Stimulated activated CD8-positive, alpha-beta memory T cell treated with anti-CD3 and anti-CD28 coated beads, Interleukin-2, amount 100 ng/mL, for 1 hour (primary cell): Measurements from ENCODE around the gene LYPD4.
"Not testable (repeated sequence)": the region's sequence is repeated elsewhere in the genome, so short reads cannot be mapped to it uniquely, and the experiment has no call there.

ENCODE experiments used
- DNase-seq, 2 donors: peaks; one replicate each; pipeline ENCODE4 v3.0.0-alpha.2; 2020; ENCODE audit warnings: low read depth in 2 of 2

Gene LYPD4

GRCh38 chr19:41844601-41845000, at the start of gene LYPD4:
TSS of gene LYPD4 (minus strand) at chr19:41844683. CDS start at chr19:41839285, 5,398 bp downstream.
- no peak for DNase-seq

- DNase-seq = no peak
These were observed 49.4 kb upstream of the LYPD4 start for GRCh38 chr19:41893899-41894298.

- no peak for DNase-seq
These were observed 47.9 kb upstream of the LYPD4 start for GRCh38 chr19:41892173-41892902.

DNA sequence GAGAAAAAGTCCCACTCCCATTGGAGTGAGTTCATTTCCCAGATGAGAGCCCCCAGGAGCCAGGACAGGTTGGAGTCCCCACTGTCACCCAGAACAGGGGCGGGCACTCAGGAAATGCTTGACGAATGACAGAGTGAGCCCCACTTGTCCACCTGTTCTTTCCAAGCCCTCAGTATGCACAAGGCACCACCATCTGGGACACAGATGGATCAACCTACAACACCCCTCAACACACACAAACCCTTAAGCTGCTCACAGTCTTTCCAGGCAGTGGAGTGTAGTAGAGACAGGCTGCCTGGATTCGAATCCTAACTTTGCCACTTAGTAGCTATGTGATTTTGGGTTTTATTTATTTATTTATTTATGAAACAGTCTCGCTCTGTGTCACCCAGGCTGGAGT, 46.5 kb upstream of the LYPD4 start:
- no peak for DNase-seq

DNA sequence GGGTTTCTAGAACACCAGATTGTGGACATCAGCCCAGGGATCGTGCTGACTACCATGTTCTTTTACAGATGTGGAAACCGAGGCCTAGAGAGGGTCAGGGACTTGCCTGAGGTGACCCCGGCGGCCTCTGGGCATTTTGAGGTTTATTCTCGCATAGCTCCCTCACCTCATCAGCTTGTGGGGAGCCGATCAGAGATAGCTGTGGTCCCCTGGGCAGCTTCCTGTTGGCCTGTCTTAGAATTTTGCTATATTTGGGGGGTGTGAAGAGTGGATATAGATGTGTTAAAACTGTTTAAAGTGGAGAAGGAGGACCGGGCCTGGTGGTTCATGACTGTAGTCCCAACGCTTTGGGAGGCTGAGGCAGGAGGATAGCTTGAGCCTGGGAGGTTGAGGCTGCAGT, 45.4 kb upstream of the LYPD4 start:
- DNase-seq = no peak

DNA sequence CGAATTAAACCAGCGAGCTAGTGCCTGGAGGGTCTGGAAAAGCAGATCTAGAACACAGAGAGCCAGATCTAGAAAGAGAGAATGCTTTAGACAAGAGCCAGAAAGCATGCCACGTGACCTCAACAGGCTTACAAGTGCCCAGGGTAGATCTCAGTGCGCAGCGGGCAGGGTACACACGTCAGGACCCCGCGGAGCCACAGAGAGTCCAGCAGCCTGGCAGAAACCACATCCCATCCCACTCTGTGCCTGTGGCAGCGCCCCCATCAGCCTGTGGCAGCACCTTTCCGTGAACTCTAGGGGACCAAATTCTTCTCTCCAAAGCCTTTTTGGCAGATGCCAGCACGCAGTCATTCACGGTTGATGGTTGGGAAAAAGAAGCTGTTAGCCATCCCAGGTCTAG, 44.4 kb upstream of the LYPD4 start:
- DNase-seq = no peak

- DNase-seq = peak; percentile 80 to 81
These were observed 43.4 kb upstream of the LYPD4 start for GRCh38 chr19:41887711-41888382.

DNA sequence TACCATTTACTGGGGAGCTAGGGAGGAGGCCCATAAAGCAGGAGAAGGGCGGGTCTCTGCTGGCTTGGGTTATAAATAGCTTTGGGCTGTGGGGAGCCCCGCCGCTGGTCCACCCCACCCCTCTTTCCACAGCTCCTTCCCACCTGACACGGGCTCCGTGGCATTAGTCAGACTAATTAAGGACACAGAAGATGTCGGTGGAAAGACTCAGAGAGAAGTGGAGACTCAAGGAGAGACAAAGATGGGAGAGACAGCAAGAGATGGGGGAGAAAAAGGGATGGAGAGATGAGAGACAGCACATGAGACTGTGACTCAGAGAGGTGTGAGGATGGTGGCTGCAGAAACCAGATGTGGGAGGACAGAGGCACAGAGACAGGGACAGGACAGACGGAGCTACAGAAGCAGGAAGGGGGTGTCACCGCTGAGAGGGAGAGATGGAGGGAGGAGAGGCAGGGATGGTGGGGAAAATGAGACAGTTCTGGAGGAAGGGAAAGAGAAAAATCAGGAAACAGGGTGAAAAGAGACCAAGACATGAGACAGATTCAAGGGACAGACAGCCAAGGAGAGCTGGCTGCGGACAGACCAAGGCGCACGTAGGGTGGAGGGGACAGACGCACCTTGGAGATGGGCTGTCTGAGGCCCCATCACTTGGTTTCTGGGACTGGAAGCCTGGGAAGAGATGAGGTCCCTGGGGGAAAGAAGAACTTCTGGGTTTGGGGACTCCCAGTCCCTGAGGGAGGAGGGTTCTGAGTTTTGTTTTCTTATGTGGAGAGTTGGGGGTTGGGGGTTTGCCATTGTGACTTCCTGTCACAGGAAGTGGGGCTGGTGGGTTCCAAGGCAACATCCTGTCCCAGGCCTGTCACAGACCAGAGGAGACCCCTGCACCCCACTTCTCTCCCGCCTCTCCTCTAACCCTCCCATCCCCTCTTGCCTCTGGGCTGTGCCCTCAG, 42.6 kb upstream of the LYPD4 start:
- DNase-seq = peak; percentile 42 to 49

DNA sequence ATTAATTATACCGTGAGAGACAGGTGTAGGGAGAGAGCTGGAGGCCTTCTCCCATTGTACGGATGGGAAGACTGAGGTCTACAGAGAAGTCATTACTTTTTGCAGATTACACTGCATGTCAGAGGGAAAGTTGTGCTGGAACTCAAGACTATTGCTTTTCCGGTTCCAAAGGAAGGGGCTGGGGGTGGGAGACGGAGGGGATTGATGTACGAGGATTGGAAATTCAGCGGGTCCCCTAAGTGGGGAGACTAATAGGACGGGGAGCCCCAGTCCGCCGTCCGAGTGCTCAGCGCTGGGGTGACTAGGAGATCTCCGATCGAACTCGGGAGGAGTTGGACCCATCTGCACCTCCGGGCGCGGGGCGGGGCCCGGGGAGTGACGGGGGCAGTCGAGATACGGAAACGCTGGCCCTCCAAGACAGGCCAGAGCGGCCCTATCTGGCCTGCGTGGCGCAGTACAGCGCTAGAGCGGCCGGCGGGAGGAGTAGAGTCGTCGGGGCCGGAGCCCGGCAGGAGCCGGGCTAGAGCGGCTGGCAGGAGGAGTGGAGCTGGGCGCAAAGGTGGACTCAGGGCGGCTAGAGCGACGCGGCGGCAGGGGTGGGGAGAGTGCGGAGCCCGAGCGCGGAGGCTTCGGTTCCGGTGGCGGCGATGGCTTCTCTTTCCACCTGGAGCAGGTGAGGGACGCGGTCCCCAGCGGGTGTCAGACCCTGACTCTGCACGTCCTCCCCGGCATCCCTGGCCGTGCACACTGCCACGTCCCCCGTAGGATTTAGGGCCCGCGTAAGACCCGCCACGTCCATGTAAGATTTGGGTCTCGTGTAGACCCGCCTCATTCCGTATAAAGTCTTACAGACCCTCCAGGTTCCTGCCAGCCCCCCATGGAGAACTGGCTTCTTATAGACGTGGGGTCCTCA, 39.6 kb upstream of the LYPD4 start:
- DNase-seq = peak; percentile 79

GRCh38 chr19:41883463-41883820, 39.0 kb upstream of the LYPD4 start:
- no peak for DNase-seq

- peak; percentile 27 to 38 for DNase-seq
These were observed 38.3 kb upstream of the LYPD4 start, which contains the start of gene ARHGEF1 for GRCh38 chr19:41882568-41883462. TSS of gene ARHGEF1 (plus strand) at chr19:41883184. CDS start at chr19:41888083, 4,899 bp downstream.

DNA sequence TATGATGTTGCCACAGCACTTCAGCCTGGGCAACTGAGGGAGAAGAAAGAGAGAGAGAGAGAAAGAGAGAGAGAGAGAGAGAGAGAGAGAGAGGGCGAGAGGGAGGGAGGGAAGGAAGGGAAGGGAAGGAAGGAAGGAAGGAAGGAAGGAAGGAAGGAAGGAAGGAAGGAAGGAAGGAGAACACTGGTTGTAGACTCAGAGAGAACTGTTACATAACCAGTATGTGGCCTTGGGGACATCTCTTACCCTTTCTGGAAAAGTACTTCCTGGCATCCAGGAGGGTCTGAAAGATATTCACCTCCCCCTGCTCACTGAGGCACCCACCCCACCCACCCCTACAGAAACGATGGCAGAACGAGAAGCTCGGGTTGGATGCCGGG, 35.8 kb upstream of the LYPD4 start:
- DNase-seq = no peak

- DNase-seq = no peak
These were observed 35.3 kb upstream of the LYPD4 start for GRCh38 chr19:41879670-41880328.

GRCh38 chr19:41879080-41879479, 34.6 kb upstream of the LYPD4 start:
- DNase-seq = no peak

GRCh38 chr19:41877916-41878905, 33.7 kb upstream of the LYPD4 start:
- DNase-seq = no peak

GRCh38 chr19:41876847-41877832, 32.7 kb upstream of the LYPD4 start, which contains the start of gene CD79A:
TSS of gene CD79A (plus strand) at chr19:41877279. CDS start at chr19:41877305, 26 bp downstream.
- DNase-seq = no peak

- DNase-seq = not testable (repeated sequence)
These were observed 31.5 kb upstream of the LYPD4 start for GRCh38 chr19:41875973-41876372.
